Measurements from ENCODE around the gene SNX27.

DNA sequence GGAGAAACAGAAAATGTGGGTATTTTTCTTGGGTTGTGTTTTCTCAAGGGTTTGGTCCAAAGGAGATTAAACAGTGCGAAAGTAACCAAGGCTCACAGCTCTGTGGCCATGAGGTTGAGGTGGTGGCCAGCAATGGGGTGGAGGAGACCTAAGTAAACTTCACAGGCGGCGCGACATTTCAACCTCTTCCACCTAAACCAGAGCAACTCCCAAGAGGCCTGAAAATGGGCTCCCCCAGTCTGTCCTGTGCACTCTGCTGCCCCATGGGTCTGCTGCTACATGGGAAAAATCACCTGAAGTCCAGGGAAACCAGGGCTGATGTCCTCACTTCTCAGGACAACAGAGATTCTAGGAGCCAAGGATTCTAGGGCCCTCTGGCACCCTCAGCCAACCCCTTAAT, 92.4 kb downstream of the SNX27 start:
- no peak for TF ChIP-seq FOXA1 (IDR thresholded peaks at IDR 0.05)
- TF ChIP-seq TARDBP (IDR thresholded peaks at IDR 0.05): no peak
- no peak for TF ChIP-seq BHLHE40 (IDR thresholded peaks at IDR 0.05; ENCODE audit: borderline replicate concordance)
- no peak for TF ChIP-seq SP1 (IDR thresholded peaks at IDR 0.05)
- TF ChIP-seq CTBP1 (IDR thresholded peaks at IDR 0.05; ENCODE audit: borderline replicate concordance): no peak
